Effector memory CD8-positive, alpha-beta T cell (primary cell): ENCODE data around the gene ZDHHC14.

Experiments used
- ATAC-seq: fragments of 150-1000 bp; cut with Tn5 transposase; replicated peaks from 2 replicates; pipeline ENCODE4 v1.10.0; 2021; ENCODE audit warnings: mild to moderate bottlenecking, moderate library complexity
- DNase-seq, 3 experiments: peaks; one replicate each; pipeline ENCODE4 v3.0.0; 2021
- H3K27ac Mint-ChIP-seq, 2 donors: one replicate each; pipeline ENCODE4 v1.8.0; 2022; ENCODE audit warnings: mild to moderate bottlenecking in 2 of 2, mixed read lengths in 2 of 2, moderate library complexity in 2 of 2
- H3K27me3 Mint-ChIP-seq, 2 donors: one replicate each; pipeline ENCODE4 v1.8.0; 2022; ENCODE audit warnings: mixed read lengths in 2 of 2
- H3K36me3 Mint-ChIP-seq: one replicate; pipeline ENCODE4 v1.8.0; 2022; ENCODE audit warnings: mild to moderate bottlenecking, moderate library complexity, mixed read lengths; ENCODE audit not compliant: insufficient read depth
- H3K4me1 Mint-ChIP-seq, 2 donors: one replicate each; pipeline ENCODE4 v1.8.0; 2022; ENCODE audit warnings: low read depth in 2 of 2, mixed read lengths in 2 of 2
- H3K4me3 Mint-ChIP-seq, 2 donors: one replicate each; pipeline ENCODE4 v1.8.0; 2022; ENCODE audit warnings: mild to moderate bottlenecking in 2 of 2, mixed read lengths in 2 of 2, moderate library complexity in 2 of 2
- H3K9me3 Mint-ChIP-seq, 2 donors: one replicate each; pipeline ENCODE4 v1.8.0; 2022; ENCODE audit warnings: mixed read lengths in 2 of 2

Gene ZDHHC14

DNA sequence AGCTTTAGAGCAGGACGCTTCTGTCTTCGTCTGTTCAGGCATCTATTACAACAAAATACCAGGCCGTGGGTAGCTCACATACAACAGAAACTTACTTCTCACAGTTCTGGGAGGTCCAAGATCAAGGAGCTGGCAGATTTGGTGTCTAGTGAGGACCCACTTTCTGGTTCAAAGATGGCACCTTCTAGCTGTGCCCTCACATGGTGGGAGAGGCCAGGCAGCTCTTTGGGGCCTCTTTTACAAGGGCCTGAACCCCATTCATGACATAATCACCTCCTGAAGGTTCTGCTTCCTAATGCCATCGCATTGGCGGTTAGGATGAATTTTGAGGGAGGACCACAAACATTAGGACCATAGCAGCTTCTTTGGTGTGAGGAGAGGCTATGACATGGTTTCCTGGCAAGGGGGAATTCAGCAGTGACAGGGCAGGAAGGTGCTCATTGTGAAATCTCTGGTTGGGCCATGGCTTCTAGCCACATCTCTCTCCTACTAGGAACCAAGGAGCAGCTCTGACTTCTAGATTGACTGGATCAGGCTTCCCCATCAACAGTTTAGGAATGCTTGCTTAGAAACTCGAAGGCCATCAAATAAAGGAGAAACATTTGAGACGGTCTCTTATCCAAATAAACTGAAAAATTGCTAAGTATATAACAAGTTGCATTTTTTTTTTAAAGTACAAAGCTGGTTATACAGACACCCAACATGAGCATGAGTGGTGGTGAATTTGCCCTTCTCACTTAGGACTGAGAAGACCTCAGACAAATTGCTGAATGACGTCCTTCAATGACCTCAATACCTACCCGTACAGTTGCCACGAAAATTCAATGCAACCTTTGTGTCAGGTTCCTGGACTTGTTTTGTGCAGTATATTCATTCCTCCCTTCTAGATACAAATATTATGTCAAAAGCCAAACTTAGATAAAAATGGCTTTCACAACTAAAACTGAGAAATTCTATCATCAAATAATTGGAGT, 140.7 kb downstream of the ZDHHC14 start:
- H3K36me3 Mint-ChIP-seq: no peaks in the 10 kb centered on the region
- DNase-seq (no peak), ATAC-seq (peak; percentile 22)
- peaks cover 5 to 8% of the 10 kb centered on the region in 2 donors for H3K4me1 Mint-ChIP-seq
- no peak overlapping the region for H3K27ac Mint-ChIP-seq
- H3K4me3 Mint-ChIP-seq: no peak overlapping the region
- no peaks in the 10 kb centered on the region for H3K27me3 Mint-ChIP-seq
- H3K9me3 Mint-ChIP-seq: no peaks in the 10 kb centered on the region

DNA sequence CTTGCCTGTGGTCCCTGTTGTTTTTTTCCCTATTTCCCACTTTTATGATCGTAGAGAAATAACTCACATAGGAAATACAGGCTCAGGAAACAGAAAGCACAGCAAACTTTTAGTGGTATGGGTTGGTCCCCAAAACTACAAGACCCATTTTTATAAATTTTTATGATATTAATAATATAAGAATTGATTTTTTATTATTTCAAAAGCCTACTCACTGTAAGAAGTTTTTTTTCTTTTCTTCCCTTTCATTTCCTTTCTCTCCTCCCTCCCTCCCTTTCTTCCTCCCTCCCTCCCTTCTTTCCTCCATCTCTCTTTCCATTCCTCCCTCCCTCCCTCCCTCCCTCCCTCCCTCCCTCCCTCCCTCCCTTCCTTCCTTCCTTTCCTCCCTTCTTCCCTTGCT, 141.5 kb downstream of the ZDHHC14 start:
- H3K27ac Mint-ChIP-seq: peak overlapping the region in 1 of 2 donors; percentile 57
- ATAC-seq (no peak), DNase-seq (no peak)
- no peaks in the 10 kb centered on the region for H3K36me3 Mint-ChIP-seq
- H3K27me3 Mint-ChIP-seq: no peaks in the 10 kb centered on the region
- no peaks in the 10 kb centered on the region for H3K9me3 Mint-ChIP-seq
- no peak overlapping the region for H3K4me3 Mint-ChIP-seq
- peaks cover 11 to 15% of the 10 kb centered on the region in 2 donors for H3K4me1 Mint-ChIP-seq

- Mint-ChIP-seq H3K9me3 (no peaks in the 10 kb centered on the region), H3K27me3 (no peaks in the 10 kb centered on the region), H3K4me1 (peaks cover 19% of the 10 kb centered on the region in 2 donors), H3K4me3 (no peak overlapping the region), H3K36me3 (no peaks in the 10 kb centered on the region), H3K27ac (no peak overlapping the region)
- DNase-seq (no peak), ATAC-seq (no peak)
Observed at GRCh38 chr6:157524735-157525134, 143.7 kb downstream of the ZDHHC14 start.

DNA sequence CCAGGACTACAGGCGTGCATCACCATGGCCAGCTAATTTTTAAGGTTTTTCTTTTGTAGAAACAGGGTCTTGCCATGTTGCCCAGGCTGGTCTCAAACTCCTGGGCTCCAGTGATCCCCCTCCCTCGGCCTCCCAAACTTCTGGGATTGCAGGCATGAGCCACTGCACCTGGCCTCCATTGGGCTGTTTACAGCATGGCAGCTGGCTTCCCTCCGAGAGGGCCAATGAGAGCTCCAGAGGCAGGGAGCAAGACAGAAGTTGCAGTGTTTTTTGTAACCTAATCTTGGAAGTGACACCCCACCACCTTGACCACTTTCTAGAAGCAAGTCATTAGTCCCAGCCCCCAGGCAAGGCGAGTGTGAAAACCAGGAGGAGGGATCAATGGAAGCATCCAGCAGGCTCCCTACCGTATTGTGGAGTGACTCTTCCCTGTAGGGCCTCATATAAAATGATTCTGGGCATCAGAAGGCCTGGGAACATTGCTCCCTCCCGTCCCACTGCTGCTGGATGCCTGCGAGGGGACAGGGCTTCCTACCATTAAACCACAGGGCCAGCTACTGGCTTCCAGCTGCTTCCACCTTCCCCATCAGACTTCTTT, 144.4 kb downstream of the ZDHHC14 start:
- peaks cover 19% of the 10 kb centered on the region in 2 donors for H3K4me1 Mint-ChIP-seq

GRCh38 chr6:157525918-157526425, 145.0 kb downstream of the ZDHHC14 start:
- H3K27me3 Mint-ChIP-seq: no peaks in the 10 kb centered on the region
- peak overlapping the region in 1 of 2 donors; percentile 73 for H3K27ac Mint-ChIP-seq
- DNase-seq (no peak), ATAC-seq (no peak)
- H3K9me3 Mint-ChIP-seq: no peaks in the 10 kb centered on the region
- H3K36me3 Mint-ChIP-seq: no peaks in the 10 kb centered on the region
- H3K4me1 Mint-ChIP-seq: peaks cover 19% of the 10 kb centered on the region in 2 donors
- H3K4me3 Mint-ChIP-seq: no peak overlapping the region

More for the DNA sequence above, 144.4 kb downstream of the ZDHHC14 start:
- Mint-ChIP-seq H3K9me3 (no peaks in the 10 kb centered on the region), H3K36me3 (no peaks in the 10 kb centered on the region), H3K27ac (peak overlapping the region in 1 of 2 donors; percentile 73), H3K4me3 (no peak overlapping the region), H3K27me3 (no peaks in the 10 kb centered on the region)
- DNase-seq: no peak
- ATAC-seq: no peak

GRCh38 chr6:157527471-157527907, 146.5 kb downstream of the ZDHHC14 start:
- no peaks in the 10 kb centered on the region for H3K27me3 Mint-ChIP-seq

GRCh38 chr6:157528931-157529653, 148.1 kb downstream of the ZDHHC14 start:
- Mint-ChIP-seq H3K36me3 (no peaks in the 10 kb centered on the region), H3K9me3 (no peaks in the 10 kb centered on the region), H3K27me3 (no peaks in the 10 kb centered on the region), H3K4me1 (peaks cover 26% of the 10 kb centered on the region in 2 donors), H3K27ac (no peak overlapping the region), H3K4me3 (no peak overlapping the region)
- ATAC-seq: no peak
- no peak for DNase-seq

More at GRCh38 chr6:157527471-157527907, 146.5 kb downstream of the ZDHHC14 start:
- Mint-ChIP-seq H3K4me3 (no peak overlapping the region), H3K4me1 (peaks cover 19% of the 10 kb centered on the region in 2 donors), H3K27ac (peak overlapping the region; percentile 56 to 73), H3K9me3 (no peaks in the 10 kb centered on the region), H3K36me3 (no peaks in the 10 kb centered on the region)
- peak; percentile 73 for ATAC-seq
- no peak for DNase-seq

DNA sequence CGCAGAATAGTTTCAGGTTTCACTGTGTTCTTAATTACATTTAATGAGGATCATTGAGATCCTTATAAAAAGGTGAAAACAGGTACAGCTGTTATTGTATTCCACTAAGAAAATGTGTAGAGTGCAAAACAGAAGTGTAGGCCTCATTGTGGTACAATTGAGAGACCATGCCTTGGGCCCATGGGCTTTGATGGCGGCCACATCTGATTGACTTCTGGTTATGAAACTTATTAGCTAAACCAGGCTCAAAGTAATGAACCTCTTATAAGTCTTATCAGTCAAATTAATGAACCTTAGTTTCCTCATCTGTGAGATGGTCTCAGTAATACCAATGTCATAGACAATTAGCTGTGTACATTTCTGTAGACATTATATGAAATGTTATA, 148.7 kb downstream of the ZDHHC14 start:
- no peaks in the 10 kb centered on the region for H3K36me3 Mint-ChIP-seq
- H3K9me3 Mint-ChIP-seq: no peaks in the 10 kb centered on the region
- no peak overlapping the region for H3K27ac Mint-ChIP-seq
- ATAC-seq (no peak), DNase-seq (no peak)
- no peak overlapping the region for H3K4me3 Mint-ChIP-seq
- H3K4me1 Mint-ChIP-seq: peaks cover 26% of the 10 kb centered on the region in 2 donors
- no peaks in the 10 kb centered on the region for H3K27me3 Mint-ChIP-seq

- H3K4me1 Mint-ChIP-seq: peaks cover 30 to 31% of the 10 kb centered on the region in 2 donors
- no peaks in the 10 kb centered on the region for H3K9me3 Mint-ChIP-seq
- DNase-seq (no peak), ATAC-seq (no peak)
- peaks cover 2% of the 10 kb centered on the region for H3K36me3 Mint-ChIP-seq
- H3K4me3 Mint-ChIP-seq: no peak overlapping the region
- no peak overlapping the region for H3K27ac Mint-ChIP-seq
- no peaks in the 10 kb centered on the region for H3K27me3 Mint-ChIP-seq
Observed at GRCh38 chr6:157530126-157530525, 149.1 kb downstream of the ZDHHC14 start.

DNA sequence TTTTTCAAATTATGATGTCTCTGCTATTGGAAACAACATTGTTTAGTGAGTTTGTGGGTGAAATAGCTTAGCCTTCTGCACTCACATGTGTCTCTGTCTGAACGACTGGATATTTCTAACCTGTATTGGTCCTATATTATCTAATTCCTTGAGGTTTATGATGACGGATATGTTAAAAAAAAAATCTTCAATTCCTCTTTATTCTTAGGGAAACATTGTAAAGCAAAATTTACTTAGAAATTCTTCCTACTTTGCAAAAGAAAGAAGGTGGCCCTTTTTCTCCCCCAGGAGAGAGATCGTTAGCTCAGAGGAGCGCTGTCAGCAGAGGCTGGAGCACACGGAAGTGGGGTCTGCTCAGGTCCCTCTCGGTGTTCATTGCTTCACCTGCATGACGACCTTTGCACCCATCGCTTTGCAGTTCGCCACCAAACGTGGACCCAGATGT, 149.8 kb downstream of the ZDHHC14 start:
- Mint-ChIP-seq H3K36me3 (peaks cover 6% of the 10 kb centered on the region), H3K27me3 (no peaks in the 10 kb centered on the region), H3K27ac (no peak overlapping the region), H3K9me3 (no peaks in the 10 kb centered on the region), H3K4me3 (no peak overlapping the region), H3K4me1 (peaks cover 37% of the 10 kb centered on the region in 2 donors)
- DNase-seq: no peak
- no peak for ATAC-seq

- ATAC-seq (no peak), DNase-seq (no peak)
- H3K27me3 Mint-ChIP-seq: no peaks in the 10 kb centered on the region
- peak overlapping the region in 1 of 2 donors; percentile 84 for H3K27ac Mint-ChIP-seq
- H3K4me3 Mint-ChIP-seq: no peak overlapping the region
- peaks cover 37 to 41% of the 10 kb centered on the region in 2 donors for H3K4me1 Mint-ChIP-seq
- H3K9me3 Mint-ChIP-seq: no peaks in the 10 kb centered on the region
- peaks cover 6% of the 10 kb centered on the region for H3K36me3 Mint-ChIP-seq
Observed at GRCh38 chr6:157531169-157531985, 150.4 kb downstream of the ZDHHC14 start.

DNA sequence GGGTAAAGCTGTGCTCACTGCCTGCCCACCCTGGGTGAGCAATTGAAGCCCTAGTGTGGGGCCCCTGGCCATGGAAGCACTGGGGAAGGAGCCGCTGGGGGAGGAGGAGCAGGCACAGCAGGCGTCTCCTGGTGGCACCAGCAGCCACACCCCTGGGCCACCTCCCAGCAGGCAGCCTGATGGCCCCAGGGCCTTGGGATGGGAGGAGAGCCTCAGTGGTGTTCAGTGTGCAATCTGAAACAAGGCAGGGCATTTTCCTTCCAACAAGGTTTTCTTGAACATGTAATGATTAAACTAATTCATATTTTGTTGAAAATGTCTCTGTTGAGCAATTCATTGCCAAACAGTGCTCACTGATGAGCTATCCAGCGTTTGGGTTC, 151.0 kb downstream of the ZDHHC14 start:
- peaks cover 6% of the 10 kb centered on the region for H3K36me3 Mint-ChIP-seq
- DNase-seq: no peak
- no peaks in the 10 kb centered on the region for H3K9me3 Mint-ChIP-seq
- no peak overlapping the region for H3K27ac Mint-ChIP-seq
- H3K4me3 Mint-ChIP-seq: no peak overlapping the region
- H3K4me1 Mint-ChIP-seq: peaks cover 35 to 40% of the 10 kb centered on the region in 2 donors
- ATAC-seq: no peak
- no peaks in the 10 kb centered on the region for H3K27me3 Mint-ChIP-seq
